HG03439 (cell line): Measurements from ENCODE around the gene PHACTR2.

Source experiments
- ATAC-seq: cut with Tn5 transposase; IDR thresholded peaks from one replicate; pipeline ENCODE4 v1.9.1; 2021; ENCODE audit warnings: mild to moderate bottlenecking, moderate library complexity; ENCODE audit not compliant: unreplicated experiment

Gene PHACTR2

GRCh38 chr6:143696664-143697000 lies 18.9 kb downstream of the PHACTR2 start:
- no peak for ATAC-seq

- no peak for ATAC-seq
Measured at GRCh38 chr6:143697076-143697800, 19.5 kb downstream of the PHACTR2 start.

GRCh38 chr6:143698329-143698728 lies 20.6 kb downstream of the PHACTR2 start:
- ATAC-seq, result no peak

GRCh38 chr6:143698759-143699429 lies 21.1 kb downstream of the PHACTR2 start:
- ATAC-seq, result no peak

GRCh38 chr6:143699430-143699825 lies 21.7 kb downstream of the PHACTR2 start:
- ATAC-seq, result no peak

- no peak for ATAC-seq
Measured at GRCh38 chr6:143700684-143701348, 23.1 kb downstream of the PHACTR2 start.

GRCh38 chr6:143701349-143702234 lies 23.8 kb downstream of the PHACTR2 start:
- no peak for ATAC-seq

GRCh38 chr6:143705569-143705968 lies 27.8 kb downstream of the PHACTR2 start:
- ATAC-seq, result no peak

GRCh38 chr6:143707697-143708096 lies 29.9 kb downstream of the PHACTR2 start:
- no peak for ATAC-seq

- ATAC-seq, result no peak
Measured at GRCh38 chr6:143708889-143709288, 31.1 kb downstream of the PHACTR2 start.

- no peak for ATAC-seq
Measured at GRCh38 chr6:143711714-143712113, 33.9 kb downstream of the PHACTR2 start.

- ATAC-seq, result no peak
Measured at GRCh38 chr6:143718472-143718871, 40.7 kb downstream of the PHACTR2 start.

GRCh38 chr6:143721642-143722041 lies 43.9 kb downstream of the PHACTR2 start:
- ATAC-seq, result no peak

- no peak for ATAC-seq
Measured at GRCh38 chr6:143724876-143725275, 47.1 kb downstream of the PHACTR2 start.

GRCh38 chr6:143726015-143726647 lies 48.4 kb downstream of the PHACTR2 start:
- no peak for ATAC-seq

- no peak for ATAC-seq
Measured at GRCh38 chr6:143727035-143727434, 49.3 kb downstream of the PHACTR2 start.

- ATAC-seq, result no peak
Measured at GRCh38 chr6:143731789-143732188, 54.0 kb downstream of the PHACTR2 start.

- ATAC-seq, result no peak
Measured at GRCh38 chr6:143732536-143732935, 54.8 kb downstream of the PHACTR2 start.

- ATAC-seq, result no peak
Measured at GRCh38 chr6:143733510-143733909, 55.7 kb downstream of the PHACTR2 start.

GRCh38 chr6:143734641-143735063 lies 56.9 kb downstream of the PHACTR2 start:
- no peak for ATAC-seq
